HG02588 (cell line): ENCODE results near the gene ITGAX.

Source experiments
- ATAC-seq: cut with Tn5 transposase; IDR thresholded peaks from one replicate; pipeline ENCODE4 v1.9.1; 2021; ENCODE audit warnings: mild to moderate bottlenecking, moderate library complexity; ENCODE audit not compliant: unreplicated experiment

Gene ITGAX

DNA sequence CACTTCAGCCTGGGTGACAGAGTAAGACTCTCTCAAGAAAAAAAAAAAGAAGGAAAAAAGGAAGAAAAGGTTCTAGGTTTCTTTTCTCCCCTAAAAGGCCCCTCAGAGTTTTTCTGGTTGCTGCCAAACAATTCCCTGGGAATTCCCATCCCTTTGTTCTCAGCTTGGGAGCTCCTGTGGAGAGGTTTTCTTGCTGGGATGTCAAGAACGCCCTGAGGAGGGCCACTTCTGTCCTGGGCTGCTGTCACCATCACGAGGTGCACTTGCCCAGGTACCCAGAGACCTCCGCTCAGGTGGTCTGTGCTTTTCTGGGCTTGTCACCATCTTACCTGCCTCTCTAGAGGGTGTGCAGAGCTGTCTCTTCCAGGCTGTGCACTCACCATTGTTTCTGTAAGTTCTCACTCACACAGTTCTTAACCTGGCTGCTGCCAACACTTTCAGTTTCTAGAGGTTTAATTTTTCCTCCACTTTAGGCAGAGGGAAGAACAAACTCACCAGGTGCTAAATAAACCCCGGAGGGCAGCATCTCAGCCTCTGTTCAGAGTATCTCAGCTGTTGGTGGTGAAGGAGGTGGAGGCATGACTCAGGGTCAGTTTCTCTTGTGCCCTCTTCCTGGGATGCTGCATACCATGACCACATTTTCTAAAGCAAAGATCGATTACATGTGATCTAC lies 75.5 kb downstream of the ITGAX start:
- no peak for ATAC-seq
